Measurements from ENCODE around the gene RAB11FIP2.

The RAB11FIP2 gene

DNA sequence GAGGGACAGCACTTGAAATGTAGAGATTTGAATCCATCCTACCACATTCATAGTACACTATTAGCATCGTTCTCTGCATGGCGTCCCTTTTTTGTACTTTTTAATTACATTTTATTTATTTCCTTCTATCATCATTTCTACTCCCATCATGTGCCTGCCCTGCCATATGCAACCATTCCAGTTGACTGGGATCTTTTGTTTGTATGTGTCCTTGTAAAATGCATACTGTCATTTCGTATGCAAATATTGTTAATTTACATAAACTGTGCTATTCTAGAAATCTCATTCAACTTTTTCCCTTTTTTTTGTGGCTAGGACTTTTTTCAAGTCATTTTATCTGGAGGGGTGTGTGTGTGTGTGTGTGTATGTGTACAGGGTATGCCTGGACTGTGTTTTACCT, 57.9 kb downstream of the RAB11FIP2 start:
- TF ChIP-seq ZNF211 (tag by site-specific recombination; IDR thresholded peaks at IDR 0.05; ENCODE audit: low read depth) (no peak), ZNF837 (tag by site-specific recombination; IDR thresholded peaks at IDR 0.05) (no peak), ZNF157 (tag by site-specific recombination; IDR thresholded peaks at IDR 0.05) (no peak), MYNN (tag by site-specific recombination; IDR thresholded peaks at IDR 0.05; ENCODE audit: borderline replicate concordance) (no peak), ZBTB6 (tag by site-specific recombination; IDR thresholded peaks at IDR 0.05) (no peak), ZNF354C (tag by site-specific recombination; IDR thresholded peaks at IDR 0.05; ENCODE audit: borderline replicate concordance, low read depth) (no peak), ZNF747 (tag by site-specific recombination; IDR thresholded peaks at IDR 0.05) (no peak), BCL11A (tag by site-specific recombination; IDR thresholded peaks at IDR 0.05; ENCODE audit: low read depth) (no peak), YY1 (tag by site-specific recombination; IDR thresholded peaks at IDR 0.05) (no peak)
- TF ChIP-seq, protein P1, sequence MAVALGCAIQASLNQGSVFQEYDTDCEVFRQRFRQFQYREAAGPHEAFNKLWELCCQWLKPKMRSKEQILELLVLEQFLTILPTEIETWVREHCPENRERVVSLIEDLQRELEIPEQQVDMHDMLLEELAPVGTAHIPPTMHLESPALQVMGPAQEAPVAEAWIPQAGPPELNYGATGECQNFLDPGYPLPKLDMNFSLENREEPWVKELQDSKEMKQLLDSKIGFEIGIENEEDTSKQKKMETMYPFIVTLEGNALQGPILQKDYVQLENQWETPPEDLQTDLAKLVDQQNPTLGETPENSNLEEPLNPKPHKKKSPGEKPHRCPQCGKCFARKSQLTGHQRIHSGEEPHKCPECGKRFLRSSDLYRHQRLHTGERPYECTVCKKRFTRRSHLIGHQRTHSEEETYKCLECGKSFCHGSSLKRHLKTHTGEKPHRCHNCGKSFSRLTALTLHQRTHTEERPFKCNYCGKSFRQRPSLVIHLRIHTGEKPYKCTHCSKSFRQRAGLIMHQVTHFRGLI (tag by site-specific recombination; IDR thresholded peaks at IDR 0.05), result no peak
- TF ChIP-seq, protein P2, sequence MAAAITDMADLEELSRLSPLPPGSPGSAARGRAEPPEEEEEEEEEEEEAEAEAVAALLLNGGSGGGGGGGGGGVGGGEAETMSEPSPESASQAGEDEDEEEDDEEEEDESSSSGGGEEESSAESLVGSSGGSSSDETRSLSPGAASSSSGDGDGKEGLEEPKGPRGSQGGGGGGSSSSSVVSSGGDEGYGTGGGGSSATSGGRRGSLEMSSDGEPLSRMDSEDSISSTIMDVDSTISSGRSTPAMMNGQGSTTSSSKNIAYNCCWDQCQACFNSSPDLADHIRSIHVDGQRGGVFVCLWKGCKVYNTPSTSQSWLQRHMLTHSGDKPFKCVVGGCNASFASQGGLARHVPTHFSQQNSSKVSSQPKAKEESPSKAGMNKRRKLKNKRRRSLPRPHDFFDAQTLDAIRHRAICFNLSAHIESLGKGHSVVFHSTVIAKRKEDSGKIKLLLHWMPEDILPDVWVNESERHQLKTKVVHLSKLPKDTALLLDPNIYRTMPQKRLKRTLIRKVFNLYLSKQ (tag by site-specific recombination; IDR thresholded peaks at IDR 0.05; ENCODE audit: borderline replicate concordance), result no peak
- POLR2A ChIA-PET, result no interaction called here
- CTCF ChIA-PET, result interaction anchor here (0.6 kb wide), 2 partner anchors 271 to 455 kb away, joined by 3 read pairs; no protein-coding TSS in a partner anchor
- Histone ChIP-seq H3K4me3 (ENCODE audit: low read depth, low read length) (no peak overlapping the region), H3K27ac (ENCODE audit: extremely low read depth, low read depth, low read length) (no peak overlapping the region), H3K36me3 (ENCODE audit: control insufficient read depth in 2 of 2, insufficient read depth in 1 of 2, low read length in 2 of 2) (no peaks in the 10 kb centered on the region), H3K4me1 (ENCODE audit: control insufficient read depth, insufficient read depth, low read length) (no peaks in the 10 kb centered on the region), H3K9me3 (ENCODE audit: control insufficient read depth, insufficient read depth, low read depth, low read length) (no peaks in the 10 kb centered on the region)

DNA sequence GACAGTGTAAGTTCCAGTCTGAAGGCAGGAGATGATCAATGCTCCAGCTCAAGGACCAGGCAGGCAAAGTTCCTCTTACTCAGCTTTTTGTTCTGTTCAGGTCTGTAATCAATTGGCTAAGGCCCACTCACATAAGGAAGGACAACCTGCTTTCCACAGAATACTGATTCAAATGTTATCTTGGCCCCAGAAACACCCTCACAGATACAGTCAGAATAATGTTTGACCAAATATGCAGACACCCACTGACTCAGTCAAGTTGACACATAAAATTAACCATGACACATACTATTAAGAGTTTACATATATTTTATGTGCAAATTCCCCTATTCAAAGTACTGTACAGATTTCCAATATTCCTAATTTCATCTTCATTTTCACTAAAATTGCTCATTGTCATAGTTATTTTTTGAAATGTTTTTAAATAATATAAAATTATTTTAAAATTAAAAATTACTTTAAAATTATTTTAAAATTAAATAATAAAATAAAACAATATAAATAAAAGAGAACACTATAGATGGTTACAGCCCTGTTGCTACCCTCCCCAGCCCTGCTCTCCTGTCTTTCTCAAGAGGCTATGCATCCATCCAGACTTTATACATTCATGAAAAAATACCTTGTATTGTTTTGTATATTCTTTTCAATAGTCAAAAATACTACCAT, 59.4 kb downstream of the RAB11FIP2 start:
- Histone ChIP-seq H3K9me3 (ENCODE audit: control insufficient read depth, insufficient read depth, low read depth, low read length) (no peaks in the 10 kb centered on the region), H3K4me1 (ENCODE audit: control insufficient read depth, insufficient read depth, low read length) (no peaks in the 10 kb centered on the region), H3K36me3 (ENCODE audit: control insufficient read depth in 2 of 2, insufficient read depth in 1 of 2, low read length in 2 of 2) (no peaks in the 10 kb centered on the region), H3K4me3 (ENCODE audit: low read depth, low read length) (no peak overlapping the region), H3K27ac (ENCODE audit: extremely low read depth, low read depth, low read length) (no peak overlapping the region)
- CTCF ChIA-PET, result no interaction called here
- peak; percentile 26 for TF ChIP-seq SETDB1 (IDR thresholded peaks at IDR 0.05; ENCODE audit: insufficient read length, low read length)
- no peak for TF ChIP-seq YY2 (tag by site-specific recombination; IDR thresholded peaks at IDR 0.05)
- no peak for TF ChIP-seq ZNF324 (tag by site-specific recombination; IDR thresholded peaks at IDR 0.05)
- no peak for TF ChIP-seq ZNF521 (tag by site-specific recombination; IDR thresholded peaks at IDR 0.05)
- TF ChIP-seq ZNF24 (tag by site-specific recombination; IDR thresholded peaks at IDR 0.05), result no peak
- no peak for TF ChIP-seq REPIN1 (tag by site-specific recombination; IDR thresholded peaks at IDR 0.05; ENCODE audit: low read depth)
- POLR2A ChIA-PET, result no interaction called here

DNA sequence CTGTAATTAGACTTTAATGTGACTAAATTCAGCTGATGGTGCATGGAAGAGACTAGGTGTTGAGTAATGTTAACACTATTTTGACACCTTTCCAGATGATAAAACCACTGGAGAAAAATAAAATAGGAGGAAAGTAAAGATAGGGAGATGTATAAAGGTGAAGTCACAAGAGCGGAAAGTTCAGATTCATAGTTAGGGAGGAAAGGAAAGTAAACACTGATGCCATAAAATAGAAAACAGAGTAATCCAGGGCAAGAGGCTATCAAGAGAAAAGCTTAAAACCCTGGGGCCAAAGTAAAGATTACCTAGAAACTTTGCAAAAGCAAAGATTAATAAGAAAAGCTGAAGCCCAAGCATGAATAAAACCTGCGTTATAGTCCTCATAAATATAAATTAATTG, 62.8 kb downstream of the RAB11FIP2 start:
- Histone ChIP-seq H3K36me3 (ENCODE audit: control insufficient read depth in 2 of 2, insufficient read depth in 1 of 2, low read length in 2 of 2) (no peaks in the 10 kb centered on the region), H3K27ac (ENCODE audit: extremely low read depth, low read depth, low read length) (no peak overlapping the region), H3K4me1 (ENCODE audit: control insufficient read depth, insufficient read depth, low read length) (no peaks in the 10 kb centered on the region), H3K9me3 (ENCODE audit: control insufficient read depth, insufficient read depth, low read depth, low read length) (no peaks in the 10 kb centered on the region), H3K4me3 (ENCODE audit: low read depth, low read length) (no peak overlapping the region)
- CTCF ChIA-PET, result no interaction called here
- POLR2A ChIA-PET, result no interaction called here
- TF ChIP-seq ZNF670 (tag by site-specific recombination; IDR thresholded peaks at IDR 0.05; ENCODE audit: low read depth) (no peak), SP2 (tag by site-specific recombination; IDR thresholded peaks at IDR 0.05) (no peak), ZNF677 (tag by site-specific recombination; IDR thresholded peaks at IDR 0.05) (no peak), ZNF24 (tag by site-specific recombination; IDR thresholded peaks at IDR 0.05) (no peak), ZNF747 (tag by site-specific recombination; IDR thresholded peaks at IDR 0.05) (no peak), OSR2 (tag by site-specific recombination; IDR thresholded peaks at IDR 0.05) (no peak), ZNF513 (tag by site-specific recombination; IDR thresholded peaks at IDR 0.05) (no peak), ZNF792 (tag by site-specific recombination; IDR thresholded peaks at IDR 0.05) (no peak), ZNF777 (tag by site-specific recombination; IDR thresholded peaks at IDR 0.05; ENCODE audit: borderline replicate concordance) (no peak), KLF7 (tag by site-specific recombination; IDR thresholded peaks at IDR 0.05; ENCODE audit: borderline replicate concordance) (no peak), ZNF561 (tag by site-specific recombination; IDR thresholded peaks at IDR 0.05; ENCODE audit: borderline replicate concordance) (no peak), ZBTB7A (tag by site-specific recombination; IDR thresholded peaks at IDR 0.05; ENCODE audit: low read depth) (no peak)
